DND-41 (cell line): ENCODE data around the gene SMARCD1.
A peak's percentile ranks its signal among the peaks of the same experiment; 100 is the strongest.
"Not testable (repeated sequence)": the region's sequence is repeated elsewhere in the genome, so short reads cannot be mapped to it uniquely, and the experiment has no call there.

ENCODE experiments used
- ATAC-seq: fragments of 200-7000 bp; cut with Tn5 transposase; 3 replicates; pipeline ENCODE4 v1.9.1; 2021; ENCODE audit warnings: low read depth; ENCODE audit not compliant: insufficient read depth
- DNase-seq: peaks from one replicate; pipeline ENCODE4 v3.0.0-alpha.2; 2020
- H2AFZ ChIP-seq: 2 replicates; pipeline ENCODE4 v1.6.0; 2012; ENCODE audit warnings: low read depth, low read length
- H3K27ac ChIP-seq: 2 replicates; pipeline ENCODE4 v1.5.1; 2012; ENCODE audit warnings: low read length, inconsistent platforms
- H3K27me3 ChIP-seq: fragments of 200-600 bp; sonication (generic); 2 replicates; pipeline ENCODE4 v1.6.0; 2012; ENCODE audit warnings: low read length, mild to moderate bottlenecking, inconsistent platforms; ENCODE audit not compliant: insufficient read depth, poor library complexity
- H3K36me3 ChIP-seq: 2 replicates; pipeline ENCODE4 v1.5.1; 2012; ENCODE audit warnings: low read length, inconsistent platforms; ENCODE audit not compliant: insufficient read depth
- H3K4me1 ChIP-seq: 2 replicates; pipeline ENCODE4 v1.5.1; 2012; ENCODE audit warnings: mild to moderate bottlenecking, low read length; ENCODE audit not compliant: insufficient read depth
- H3K4me2 ChIP-seq: 2 replicates; pipeline ENCODE4 v1.6.0; 2012; ENCODE audit warnings: mild to moderate bottlenecking, moderate library complexity, low read length, inconsistent platforms; ENCODE audit not compliant: insufficient read depth
- H3K4me3 ChIP-seq, 2 experiments: fragments of 200-600 bp in 1 of 2; shearing (Covaris generic) in 1 of 2; 2 replicates each; pipeline ENCODE4 v1.5.1; 2012 to 2016; ENCODE audit warnings: inconsistent platforms in 2 of 2, low read length in 2 of 2, mild to moderate bottlenecking in 2 of 2, low read depth in 1 of 2, moderate library complexity in 1 of 2
- H3K79me2 ChIP-seq: 2 replicates; pipeline ENCODE4 v1.6.0; 2012; ENCODE audit warnings: low read length, inconsistent platforms; ENCODE audit not compliant: insufficient read depth
- H3K9ac ChIP-seq: 2 replicates; pipeline ENCODE4 v1.6.0; 2012; ENCODE audit warnings: low read depth, mild to moderate bottlenecking, inconsistent platforms, low read length, moderate library complexity
- H3K9me3 ChIP-seq: 2 replicates; pipeline ENCODE4 v1.5.1; 2012; ENCODE audit warnings: low read length, moderate library complexity, mild to moderate bottlenecking, inconsistent platforms; ENCODE audit not compliant: insufficient read depth, severe bottlenecking
- H4K20me1 ChIP-seq: 2 replicates; pipeline ENCODE4 v1.6.0; 2012; ENCODE audit warnings: low read length; ENCODE audit not compliant: insufficient read depth
- CTCF ChIP-seq: IDR thresholded peaks from 2 replicates; pipeline ENCODE4 v1.5.1; 2012; ENCODE audit warnings: borderline replicate concordance, low read length, moderate library complexity, mild to moderate bottlenecking; ENCODE audit not compliant: poor library complexity, severe bottlenecking; ENCODE audit errors: extremely low read depth
- EZH2 ChIP-seq: IDR thresholded peaks from 3 replicates; pipeline ENCODE4 v1.6.1; 2012; ENCODE audit warnings: borderline replicate concordance, low read depth, mild to moderate bottlenecking, moderate library complexity, low read length, inconsistent platforms; ENCODE audit not compliant: severe bottlenecking

SMARCD1 gene

GRCh38 chr12:50132505-50133135 is 47.5 kb downstream of the SMARCD1 start:
- H3K9ac ChIP-seq = no peak overlapping the region
- H3K27ac ChIP-seq = no peak overlapping the region
- H3K4me3 ChIP-seq = no peak overlapping the region
- H2AFZ ChIP-seq = no peak overlapping the region
- H3K36me3 ChIP-seq = peaks cover 91% of the 10 kb centered on the region
- H3K4me1 ChIP-seq = no peaks in the 10 kb centered on the region
- H3K4me2 ChIP-seq = no peak overlapping the region
- no peaks in the 10 kb centered on the region for H3K79me2 ChIP-seq
- ATAC-seq (peak; percentile 59; the same call in 1 of the 3 replicates), DNase-seq (no peak)
- peaks cover 7% of the 10 kb centered on the region; the same call in 1 of the 2 replicates for H4K20me1 ChIP-seq
- H3K9me3 ChIP-seq = no peaks in the 10 kb centered on the region
- TF ChIP-seq CTCF (peak; percentile 63), EZH2 (no peak)
- H3K27me3 ChIP-seq = no peaks in the 10 kb centered on the region

- ATAC-seq (no peak), DNase-seq (no peak)
- no peak overlapping the region for H3K9ac ChIP-seq
- no peaks in the 10 kb centered on the region for H3K27me3 ChIP-seq
- no peak overlapping the region for H3K27ac ChIP-seq
- TF ChIP-seq EZH2 = no peak
- TF ChIP-seq CTCF = no peak
- no peak overlapping the region for H3K4me3 ChIP-seq
- no peak overlapping the region for H2AFZ ChIP-seq
- peaks cover 47% of the 10 kb centered on the region for H3K36me3 ChIP-seq
- H3K9me3 ChIP-seq = no peaks in the 10 kb centered on the region
- H3K4me2 ChIP-seq = no peak overlapping the region
- H3K4me1 ChIP-seq = no peaks in the 10 kb centered on the region
- H4K20me1 ChIP-seq = 0 out of 2 replicates have a peak, but pooled peaks cover 2% of the 10 kb centered on the region
- H3K79me2 ChIP-seq = peaks cover 23% of the 10 kb centered on the region
Observed at GRCh38 chr12:50142993-50143392, 57.9 kb downstream of the SMARCD1 start.

- H2AFZ ChIP-seq = no peak overlapping the region
- no peak overlapping the region for H3K9ac ChIP-seq
- H3K4me3 ChIP-seq = no peak overlapping the region
- H3K36me3 ChIP-seq = peaks cover 29% of the 10 kb centered on the region; the same call in 1 of the 2 replicates
- no peak overlapping the region for H3K4me2 ChIP-seq
- 0 out of 2 replicates have a peak, but pooled peaks cover 2% of the 10 kb centered on the region for H4K20me1 ChIP-seq
- DNase-seq (no peak), ATAC-seq (no peak)
- peaks cover 37% of the 10 kb centered on the region for H3K79me2 ChIP-seq
- no peaks in the 10 kb centered on the region for H3K27me3 ChIP-seq
- no peaks in the 10 kb centered on the region for H3K4me1 ChIP-seq
- H3K9me3 ChIP-seq = no peaks in the 10 kb centered on the region
- no peak overlapping the region for H3K27ac ChIP-seq
- TF ChIP-seq EZH2 = no peak
Observed at GRCh38 chr12:50145439-50145838, 60.3 kb downstream of the SMARCD1 start.

- Histone ChIP-seq H3K4me2 (no peak overlapping the region), H3K27me3 (no peaks in the 10 kb centered on the region), H3K9me3 (no peaks in the 10 kb centered on the region), H3K79me2 (peaks cover 52% of the 10 kb centered on the region), H3K36me3 (peaks cover 15% of the 10 kb centered on the region; the same call in 1 of the 2 replicates), H3K27ac (no peak overlapping the region), H3K9ac (no peak overlapping the region), H3K4me3 (no peak overlapping the region), H4K20me1 (peaks cover 11% of the 10 kb centered on the region; the same call in 1 of the 2 replicates), H2AFZ (no peak overlapping the region), H3K4me1 (no peaks in the 10 kb centered on the region)
- ATAC-seq (no peak), DNase-seq (no peak)
- TF ChIP-seq CTCF (no peak), EZH2 (no peak)
Observed at GRCh38 chr12:50147281-50147680, 62.1 kb downstream of the SMARCD1 start.

- not testable (repeated sequence) for H3K27ac ChIP-seq, ATAC-seq, H3K9me3 ChIP-seq, DNase-seq, H3K9ac ChIP-seq, H3K4me2 ChIP-seq, H3K27me3 ChIP-seq, H3K4me1 ChIP-seq, H2AFZ ChIP-seq, H3K4me3 ChIP-seq, H3K36me3 ChIP-seq
- Histone ChIP-seq H4K20me1 (peaks cover 11% of the 10 kb centered on the region; the same call in 1 of the 2 replicates), H3K79me2 (peaks cover 56% of the 10 kb centered on the region)
Observed at GRCh38 chr12:50148011-50148410, 62.9 kb downstream of the SMARCD1 start.
